ENCODE measurements around the gene COBL.

COBL gene

GRCh38 chr7:50978633-50979215, 337.9 kb downstream of the COBL start:
- no peak overlapping the region for H3K4me2 ChIP-seq (ENCODE audit: low read length)
- H3K27ac ChIP-seq (ENCODE audit: low read depth, low read length), result no peak overlapping the region
- H4K20me1 ChIP-seq (ENCODE audit: control insufficient read depth, insufficient read depth, low read depth, low read length), result no peaks in the 10 kb centered on the region
- TF ChIP-seq EZH2phosphoT487 (IDR thresholded peaks at IDR 0.05; ENCODE audit: borderline replicate concordance, low read length) (no peak), CTCF (IDR thresholded peaks at IDR 0.05; ENCODE audit: low read depth, low read length, poor library complexity, severe bottlenecking) (no peak)
- no peaks in the 10 kb centered on the region; the same call in 1 of the 2 replicates for H3K9me2 ChIP-seq (replicated peaks; ENCODE audit: control insufficient read depth, low read length)
- no peak overlapping the region for H3K4me3 ChIP-seq (ENCODE audit: low read length)
- no peaks in the 10 kb centered on the region for H3K9me3 ChIP-seq (ENCODE audit: control insufficient read depth, insufficient read depth, low read length)
- no peaks in the 10 kb centered on the region for H3K36me3 ChIP-seq (ENCODE audit: control insufficient read depth, low read length)
- no peaks in the 10 kb centered on the region for H3K79me2 ChIP-seq (ENCODE audit: control insufficient read depth, low read length)
- no peaks in the 10 kb centered on the region for H3F3A ChIP-seq (ENCODE audit: control insufficient read depth, insufficient read depth)
- no peaks in the 10 kb centered on the region for H3K27me3 ChIP-seq (ENCODE audit: control insufficient read depth, low read length)
- H3K4me1 ChIP-seq (ENCODE audit: control insufficient read depth, low read length), result no peaks in the 10 kb centered on the region

DNA sequence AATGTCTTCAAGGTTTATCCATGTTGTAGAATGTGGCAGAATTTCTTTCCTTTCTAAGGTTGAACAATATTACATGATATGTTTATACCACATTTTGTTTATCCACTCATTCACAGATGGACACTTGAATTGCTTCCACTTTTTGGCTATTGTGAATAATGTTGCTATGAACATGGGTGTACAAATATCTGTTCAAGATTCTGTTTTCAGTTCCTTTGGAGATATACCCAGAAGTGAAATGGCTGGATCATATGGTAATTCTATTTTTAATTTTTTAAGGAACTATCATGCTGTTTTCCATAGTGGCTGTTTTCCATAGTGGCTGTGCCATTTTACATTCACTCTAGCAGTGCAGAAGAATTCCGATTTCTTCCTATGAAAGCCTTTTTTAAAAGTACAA, 339.2 kb downstream of the COBL start:
- Histone ChIP-seq H3K36me3 (ENCODE audit: control insufficient read depth, low read length) (no peaks in the 10 kb centered on the region), H4K20me1 (ENCODE audit: control insufficient read depth, insufficient read depth, low read depth, low read length) (no peaks in the 10 kb centered on the region), H3K27me3 (ENCODE audit: control insufficient read depth, low read length) (no peaks in the 10 kb centered on the region), H3K4me3 (ENCODE audit: low read length) (no peak overlapping the region), H3K4me1 (ENCODE audit: control insufficient read depth, low read length) (no peaks in the 10 kb centered on the region), H3K27ac (ENCODE audit: low read depth, low read length) (no peak overlapping the region), H3K9me3 (ENCODE audit: control insufficient read depth, insufficient read depth, low read length) (no peaks in the 10 kb centered on the region), H3F3A (ENCODE audit: control insufficient read depth, insufficient read depth) (no peaks in the 10 kb centered on the region), H3K9me2 (replicated peaks; ENCODE audit: control insufficient read depth, low read length) (no peaks in the 10 kb centered on the region; the same call in 1 of the 2 replicates), H3K79me2 (ENCODE audit: control insufficient read depth, low read length) (no peaks in the 10 kb centered on the region), H3K4me2 (ENCODE audit: low read length) (no peak overlapping the region)
- TF ChIP-seq EZH2phosphoT487 (IDR thresholded peaks at IDR 0.05; ENCODE audit: borderline replicate concordance, low read length), result no peak
- no peak for TF ChIP-seq CTCF (IDR thresholded peaks at IDR 0.05; ENCODE audit: low read depth, low read length, poor library complexity, severe bottlenecking)

GRCh38 chr7:50976064-50976463, 340.5 kb downstream of the COBL start:
- H3K9me3 ChIP-seq (ENCODE audit: control insufficient read depth, insufficient read depth, low read length), result no peaks in the 10 kb centered on the region
- H3F3A ChIP-seq (ENCODE audit: control insufficient read depth, insufficient read depth), result no peaks in the 10 kb centered on the region
- no peaks in the 10 kb centered on the region for H4K20me1 ChIP-seq (ENCODE audit: control insufficient read depth, insufficient read depth, low read depth, low read length)
- H3K4me1 ChIP-seq (ENCODE audit: control insufficient read depth, low read length), result no peaks in the 10 kb centered on the region
- no peaks in the 10 kb centered on the region; the same call in 1 of the 2 replicates for H3K9me2 ChIP-seq (replicated peaks; ENCODE audit: control insufficient read depth, low read length)
- no peak overlapping the region for H3K27ac ChIP-seq (ENCODE audit: low read depth, low read length)
- no peaks in the 10 kb centered on the region for H3K27me3 ChIP-seq (ENCODE audit: control insufficient read depth, low read length)
- no peaks in the 10 kb centered on the region for H3K36me3 ChIP-seq (ENCODE audit: control insufficient read depth, low read length)
- no peak overlapping the region for H3K4me2 ChIP-seq (ENCODE audit: low read length)
- TF ChIP-seq EZH2phosphoT487 (IDR thresholded peaks at IDR 0.05; ENCODE audit: borderline replicate concordance, low read length), result no peak
- no peak for TF ChIP-seq CTCF (IDR thresholded peaks at IDR 0.05; ENCODE audit: low read depth, low read length, poor library complexity, severe bottlenecking)
- H3K79me2 ChIP-seq (ENCODE audit: control insufficient read depth, low read length), result no peaks in the 10 kb centered on the region
- H3K4me3 ChIP-seq (ENCODE audit: low read length), result no peak overlapping the region
